Smooth muscle cell (in vitro differentiated cells): ENCODE data around the gene FSTL3. TPM values are rescaled to one million over a fixed set of nuclear protein-coding genes. Genes with fewer than 3 reads are reported as not detected.
A peak's percentile ranks its signal among the peaks of the same experiment; 100 is the strongest.
"Not testable (repeated sequence)": the region's sequence is repeated elsewhere in the genome, so short reads cannot be mapped to it uniquely, and the experiment has no call there.

Experiments
- DNase-seq: peaks from one replicate; lab custom pipeline; 2025; ENCODE audit not compliant: unreplicated experiment; lab: John Stamatoyannopoulos, UW
- H2AFZ ChIP-seq: fragments of 200-600 bp; sonication (generic); 2 replicates; pipeline ENCODE4 v1.6.0; 2016; ENCODE audit warnings: antibody characterized with exemption, low read depth, mild to moderate bottlenecking
- H3F3A ChIP-seq: fragments of 200-600 bp; sonication (generic); 2 replicates; pipeline ENCODE4 v1.6.0; 2017; ENCODE audit warnings: antibody characterized with exemption, low read depth
- H3K27ac ChIP-seq: fragments of 200-600 bp; sonication (generic); 2 replicates; pipeline ENCODE4 v1.5.1; 2016; ENCODE audit warnings: low read depth, mild to moderate bottlenecking
- H3K27me3 ChIP-seq: fragments of 200-600 bp; sonication (generic); 2 replicates; pipeline ENCODE4 v1.6.1; 2016; ENCODE audit warnings: low read depth, mild to moderate bottlenecking
- H3K36me3 ChIP-seq: fragments of 200-600 bp; sonication (generic); 2 replicates; pipeline ENCODE4 v1.5.1; 2016; ENCODE audit warnings: low read depth
- H3K4me1 ChIP-seq: fragments of 200-600 bp; sonication (generic); 2 replicates; pipeline ENCODE4 v1.5.1; 2016; ENCODE audit warnings: low read depth
- H3K4me2 ChIP-seq: fragments of 200-600 bp; sonication (generic); 2 replicates; pipeline ENCODE4 v1.6.0; 2016; ENCODE audit warnings: mild to moderate bottlenecking
- H3K4me3 ChIP-seq: fragments of 200-600 bp; sonication (generic); 2 replicates; pipeline ENCODE4 v1.5.1; 2016; ENCODE audit warnings: mild to moderate bottlenecking
- H3K79me2 ChIP-seq: fragments of 200-600 bp; sonication (generic); 2 replicates; pipeline ENCODE4 v1.6.0; 2016; ENCODE audit warnings: low read depth, mild to moderate bottlenecking
- H3K9ac ChIP-seq: fragments of 200-600 bp; sonication (generic); 2 replicates; pipeline ENCODE4 v1.6.0; 2016; ENCODE audit warnings: low read depth
- H3K9me3 ChIP-seq: fragments of 200-600 bp; sonication (generic); replicated peaks from 2 replicates; pipeline ENCODE4 v1.5.1; 2016; ENCODE audit warnings: low read depth
- H4K20me1 ChIP-seq: fragments of 200-600 bp; sonication (generic); 2 replicates; pipeline ENCODE4 v1.6.0; 2016; ENCODE audit warnings: low read depth
- CTCF ChIP-seq: fragments of 200-600 bp; sonication (generic); IDR thresholded peaks from 2 replicates; pipeline ENCODE4 v1.5.1; 2017; ENCODE audit warnings: borderline replicate concordance, mild to moderate bottlenecking, antibody characterized with exemption; ENCODE audit not compliant: insufficient read depth, poor library complexity, severe bottlenecking
- WGBS: methylation state at CpG from one replicate; pipeline ENCODE4 v1.1.7; 2016; ENCODE audit warnings: low lambda C conversion rate; 5-methylcytosine and 5-hydroxymethylcytosine counted together
- polyA plus RNA-seq: library from polyadenylated mRNA; unstranded; fragments of >200 nt; fragmentation: Nextera tagmentation; extraction: Ambion mirVana; gene quantifications from 2 replicates; pipeline ENCODE4 v1.2.1, GENCODE V29; 2016
- total RNA-seq: library from RNA; depleted of rRNA; stranded (reverse); fragments of >200 nt; gene quantifications from 2 replicates; pipeline ENCODE4 v1.2.3, GENCODE V29; 2014

Gene FSTL3
- total and polyA plus RNA-seq, 2 experiments from 2014 or later: 132 to 172 TPM

DNA sequence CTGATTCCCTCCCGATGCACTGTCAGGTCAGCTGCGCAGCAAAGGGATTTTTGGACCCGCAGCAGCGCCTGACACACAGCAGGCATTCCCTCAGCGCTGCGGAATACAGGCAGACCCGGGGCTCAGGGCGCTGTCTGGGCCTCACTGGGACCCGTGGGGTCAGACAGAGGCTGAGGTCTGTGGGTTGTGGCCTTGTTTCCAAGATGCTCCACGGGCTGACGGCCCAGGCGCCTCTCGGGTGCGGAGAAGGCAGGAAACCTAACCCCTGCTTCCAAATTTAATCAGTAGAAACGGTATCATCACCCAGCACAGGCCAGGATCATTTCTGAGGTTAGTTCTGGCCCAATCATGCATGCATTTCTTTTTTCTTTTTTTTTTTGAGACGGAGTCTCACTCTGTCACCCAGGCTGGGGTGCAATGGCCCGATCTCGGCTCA lies 12.5 kb upstream of the FSTL3 start:
- Histone ChIP-seq H3K36me3 (no peaks in the 10 kb centered on the region), H3K9me3 (no peaks in the 10 kb centered on the region), H4K20me1 (peaks cover 39% of the 10 kb centered on the region), H3K9ac (peak overlapping the region; percentile 54), H3K4me2 (peak overlapping the region; percentile 94), H2AFZ (peak overlapping the region; percentile 89), H3K4me1 (peaks cover 15% of the 10 kb centered on the region), H3K4me3 (peak overlapping the region; percentile 91), H3K27ac (peak overlapping the region; percentile 77), H3K27me3 (no peaks in the 10 kb centered on the region), H3K79me2 (peaks cover 46% of the 10 kb centered on the region), H3F3A (peaks cover 8% of the 10 kb centered on the region)
- DNase-seq: no peak
- WGBS: 73% methylated on average over 18 of the region's 18 CpGs
- no peak for TF ChIP-seq CTCF

- Histone ChIP-seq H4K20me1 (peaks cover 27% of the 10 kb centered on the region), H3K9me3 (no peaks in the 10 kb centered on the region), H3K79me2 (peaks cover 36% of the 10 kb centered on the region), H2AFZ (peak overlapping the region; percentile 69), H3K36me3 (no peaks in the 10 kb centered on the region), H3K4me1 (peaks cover 15% of the 10 kb centered on the region), H3K4me3 (no peak overlapping the region), H3F3A (peaks cover 6% of the 10 kb centered on the region), H3K27me3 (no peaks in the 10 kb centered on the region), H3K4me2 (peak overlapping the region; percentile 85), H3K27ac (no peak overlapping the region), H3K9ac (no peak overlapping the region)
- TF ChIP-seq CTCF: peak; percentile 92
- peak; percentile 70 for DNase-seq
- whole genome bisulfite sequencing: 16% methylated on average over 24 of the region's 24 CpGs
Measured at GRCh38 chr19:664913-665443, 11.2 kb upstream of the FSTL3 start.

DNA sequence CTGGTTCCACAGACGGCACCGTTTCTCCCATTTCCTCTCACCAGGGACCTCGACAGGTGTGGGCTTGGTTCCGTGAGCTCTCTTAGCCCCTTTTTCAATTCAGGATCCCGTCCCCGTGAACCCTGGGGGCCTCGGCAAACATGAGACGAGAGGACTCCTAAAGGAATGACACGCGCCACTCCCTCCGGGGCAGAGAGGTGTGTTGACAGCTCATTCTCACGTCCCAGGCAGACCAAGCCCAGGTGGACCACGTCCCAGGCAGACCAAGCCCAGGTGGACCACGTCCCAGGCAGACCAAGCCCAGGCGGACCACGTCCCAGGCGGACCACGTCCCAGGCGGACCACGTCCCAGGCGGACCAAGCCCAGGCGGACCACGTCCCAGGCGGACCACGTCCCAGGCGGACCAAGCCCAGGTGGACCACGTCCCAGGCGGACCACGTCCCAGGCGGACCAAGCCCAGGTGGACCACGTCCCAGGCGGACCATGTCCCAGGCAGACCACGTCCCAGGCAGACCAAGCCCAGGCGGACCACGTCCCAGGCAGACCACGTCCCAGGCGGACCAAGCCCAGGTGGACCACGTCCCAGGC lies 9.1 kb upstream of the FSTL3 start:
- H3K9me3 ChIP-seq, H3K36me3 ChIP-seq, H3K4me2 ChIP-seq, H3F3A ChIP-seq, H3K4me3 ChIP-seq, DNase-seq, H2AFZ ChIP-seq, H3K27ac ChIP-seq, H4K20me1 ChIP-seq, H3K27me3 ChIP-seq, H3K4me1 ChIP-seq, H3K9ac ChIP-seq: not testable (repeated sequence)
- 88% methylated on average over 37 of the region's 38 CpGs for WGBS
- peaks cover 15% of the 10 kb centered on the region for H3K79me2 ChIP-seq

- H3K27ac ChIP-seq, H3K79me2 ChIP-seq, H3K4me1 ChIP-seq, H3K4me2 ChIP-seq, H3K9me3 ChIP-seq, H2AFZ ChIP-seq, H4K20me1 ChIP-seq, H3K27me3 ChIP-seq, H3K9ac ChIP-seq, H3K4me3 ChIP-seq, H3K36me3 ChIP-seq, H3F3A ChIP-seq, DNase-seq: not testable (repeated sequence)
- 67% methylated on average over 12 of the region's 12 CpGs for WGBS
Measured at GRCh38 chr19:668675-669434, 7.3 kb upstream of the FSTL3 start.
